Renal cortical epithelial cell (primary cell): ENCODE results near the gene GNA15. TPM values are rescaled to one million over a fixed set of nuclear protein-coding genes. Genes with fewer than 3 reads are reported as not detected.
A peak's percentile ranks its signal among the peaks of the same experiment; 100 is the strongest.

Experiments used
- DNase-seq: peaks from one replicate; pipeline ENCODE4 v3.0.0-alpha.2; 2011; ENCODE audit warnings: low read depth
- total RNA-seq: library from RNA; depleted of rRNA; stranded (reverse); fragments of >200 nt; gene quantifications from 2 replicates; pipeline ENCODE4 v1.2.3, GENCODE V29; 2014

The GNA15 gene
- total RNA-seq, 1 donor from 2014 or later: not detected

- peak; percentile 90 for DNase-seq
These were observed 40.2 kb downstream of the GNA15 start for GRCh38 chr19:3175781-3176714.

- DNase-seq: peak; percentile 69
These were observed 41.1 kb downstream of the GNA15 start for GRCh38 chr19:3176715-3177501.

- no peak for DNase-seq
These were observed 42.6 kb downstream of the GNA15 start, which contains the start of gene S1PR4 for GRCh38 chr19:3178377-3178972. Gene S1PR4 (plus strand): TSS chr19:3178769. CDS start chr19:3178793, 24 bp downstream.

GRCh38 chr19:3178973-3179738 is 43.3 kb downstream of the GNA15 start:
- DNase-seq: no peak

- no peak for DNase-seq
These were observed 44.0 kb downstream of the GNA15 start for GRCh38 chr19:3179739-3180293.

- DNase-seq: no peak
These were observed 48.1 kb downstream of the GNA15 start for GRCh38 chr19:3183721-3184641.

- DNase-seq: no peak
These were observed 49.1 kb downstream of the GNA15 start for GRCh38 chr19:3184847-3185460.

- DNase-seq: peak; percentile 89
These were observed 49.8 kb downstream of the GNA15 start, which contains the start of gene NCLN for GRCh38 chr19:3185461-3186159. Gene NCLN (plus strand): TSS chr19:3185930. CDS start chr19:3186031, 101 bp downstream.

GRCh38 chr19:3186160-3186688 is 50.4 kb downstream of the GNA15 start:
- DNase-seq: no peak

GRCh38 chr19:3186891-3187661 is 51.2 kb downstream of the GNA15 start:
- no peak for DNase-seq

- DNase-seq: no peak
These were observed 52.1 kb downstream of the GNA15 start for GRCh38 chr19:3187662-3188511.

- DNase-seq: no peak
These were observed 53.1 kb downstream of the GNA15 start for GRCh38 chr19:3188627-3189596.

GRCh38 chr19:3189702-3190469 is 54.1 kb downstream of the GNA15 start:
- no peak for DNase-seq

GRCh38 chr19:3190470-3190770 is 54.6 kb downstream of the GNA15 start:
- DNase-seq: no peak
